Neuron (in vitro differentiated cells): ENCODE results near the gene SH3RF1.

Experiments
- H2AFZ ChIP-seq: one replicate; pipeline ENCODE4 v1.6.1; 2013; ENCODE audit warnings: low read depth, mild to moderate bottlenecking, inconsistent platforms, low read length, moderate library complexity
- H3K27me3 ChIP-seq: one replicate; pipeline ENCODE4 v1.6.1; 2013; ENCODE audit warnings: low read length; ENCODE audit not compliant: insufficient read depth
- H3K36me3 ChIP-seq: one replicate; pipeline ENCODE4 v1.6.1; 2013; ENCODE audit warnings: low read length; ENCODE audit not compliant: insufficient read depth
- H3K4me1 ChIP-seq: one replicate; pipeline ENCODE4 v1.6.1; 2013; ENCODE audit warnings: low read length; ENCODE audit not compliant: insufficient read depth
- H3K4me3 ChIP-seq: 2 replicates; pipeline ENCODE4 v1.5.1; 2013; ENCODE audit warnings: mild to moderate bottlenecking, low read length, moderate library complexity
- H3K9me3 ChIP-seq: one replicate; pipeline ENCODE4 v1.6.1; 2013; ENCODE audit warnings: low read length

Gene SH3RF1

GRCh38 chr4:169098969-169099690 is 171.6 kb downstream of the SH3RF1 start:
- H3K9me3 ChIP-seq = peaks cover 2% of the 10 kb centered on the region
- peaks cover 39% of the 10 kb centered on the region for H3K36me3 ChIP-seq
- peaks cover 7% of the 10 kb centered on the region for H3K4me1 ChIP-seq
- no peak overlapping the region for H2AFZ ChIP-seq
- no peak overlapping the region for H3K4me3 ChIP-seq
- no peaks in the 10 kb centered on the region for H3K27me3 ChIP-seq

- no peak overlapping the region for H2AFZ ChIP-seq
- H3K27me3 ChIP-seq = no peaks in the 10 kb centered on the region
- no peak overlapping the region for H3K4me3 ChIP-seq
- H3K4me1 ChIP-seq = peaks cover 4% of the 10 kb centered on the region
- H3K36me3 ChIP-seq = peaks cover 39% of the 10 kb centered on the region
- H3K9me3 ChIP-seq = peaks cover 2% of the 10 kb centered on the region
Observed at GRCh38 chr4:169098532-169098931, 172.2 kb downstream of the SH3RF1 start.

GRCh38 chr4:169098054-169098497 is 172.7 kb downstream of the SH3RF1 start:
- Histone ChIP-seq H3K9me3 (peaks cover 2% of the 10 kb centered on the region), H3K4me3 (no peak overlapping the region), H3K36me3 (peaks cover 39% of the 10 kb centered on the region), H2AFZ (no peak overlapping the region), H3K27me3 (no peaks in the 10 kb centered on the region), H3K4me1 (peaks cover 4% of the 10 kb centered on the region)

DNA sequence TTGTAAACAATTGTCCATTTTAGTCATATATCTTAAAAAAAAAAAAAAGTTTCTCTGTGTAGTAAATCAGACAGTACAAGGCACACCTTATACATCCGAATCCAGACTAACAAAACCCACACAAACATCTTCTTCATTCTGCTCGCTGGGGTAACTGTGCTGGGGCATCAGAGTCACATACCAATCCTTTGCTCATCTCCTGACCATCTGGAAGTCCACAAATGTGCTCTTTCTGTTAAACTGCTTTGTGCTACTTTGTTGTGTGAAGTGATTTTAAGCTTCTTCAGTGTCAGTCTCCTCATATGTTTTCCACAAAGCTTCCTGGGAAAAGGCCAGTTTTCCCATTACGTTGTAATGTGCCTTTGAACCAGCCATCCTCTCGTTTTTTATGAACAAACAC is 174.5 kb downstream of the SH3RF1 start:
- Histone ChIP-seq H3K4me3 (no peak overlapping the region), H2AFZ (no peak overlapping the region), H3K36me3 (peaks cover 39% of the 10 kb centered on the region), H3K27me3 (no peaks in the 10 kb centered on the region), H3K9me3 (peaks cover 5% of the 10 kb centered on the region), H3K4me1 (no peaks in the 10 kb centered on the region)

GRCh38 chr4:169094656-169095231 is 176.0 kb downstream of the SH3RF1 start:
- Histone ChIP-seq H2AFZ (no peak overlapping the region), H3K36me3 (peaks cover 39% of the 10 kb centered on the region), H3K27me3 (no peaks in the 10 kb centered on the region), H3K4me3 (no peak overlapping the region), H3K4me1 (no peaks in the 10 kb centered on the region), H3K9me3 (peaks cover 11% of the 10 kb centered on the region)

DNA sequence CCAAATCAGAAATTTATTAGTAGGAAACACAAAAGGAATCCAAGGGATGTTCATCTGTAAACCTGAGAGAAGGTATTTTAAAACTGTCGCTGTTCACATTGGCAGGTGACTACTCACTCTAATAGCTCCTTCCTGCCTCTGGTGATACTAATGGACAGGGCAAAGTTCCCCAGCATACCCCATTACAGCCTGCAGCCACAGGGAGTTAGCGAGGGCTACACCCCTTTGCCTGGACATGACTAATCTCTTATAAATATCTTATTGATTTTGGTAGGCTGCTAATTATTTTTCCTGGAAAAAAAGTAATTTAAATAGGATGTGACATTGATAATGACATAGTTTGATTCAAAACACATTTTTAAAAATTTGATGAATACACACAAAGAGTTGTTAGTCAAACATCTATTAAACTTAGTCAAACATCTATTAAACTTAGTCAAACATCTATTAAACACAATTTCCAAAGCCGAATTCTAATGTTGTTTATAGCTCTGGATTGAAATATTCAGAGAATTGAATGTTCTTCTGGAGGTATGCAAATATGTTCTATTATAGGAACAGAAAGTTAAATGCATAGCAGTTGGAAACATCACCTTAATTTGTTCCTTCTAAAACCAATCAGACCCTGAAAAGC is 177.8 kb downstream of the SH3RF1 start:
- no peaks in the 10 kb centered on the region for H3K27me3 ChIP-seq
- H3K9me3 ChIP-seq = peaks cover 11% of the 10 kb centered on the region
- peaks cover 28% of the 10 kb centered on the region for H3K36me3 ChIP-seq
- H3K4me3 ChIP-seq = no peak overlapping the region
- H3K4me1 ChIP-seq = no peaks in the 10 kb centered on the region
- no peak overlapping the region for H2AFZ ChIP-seq

DNA sequence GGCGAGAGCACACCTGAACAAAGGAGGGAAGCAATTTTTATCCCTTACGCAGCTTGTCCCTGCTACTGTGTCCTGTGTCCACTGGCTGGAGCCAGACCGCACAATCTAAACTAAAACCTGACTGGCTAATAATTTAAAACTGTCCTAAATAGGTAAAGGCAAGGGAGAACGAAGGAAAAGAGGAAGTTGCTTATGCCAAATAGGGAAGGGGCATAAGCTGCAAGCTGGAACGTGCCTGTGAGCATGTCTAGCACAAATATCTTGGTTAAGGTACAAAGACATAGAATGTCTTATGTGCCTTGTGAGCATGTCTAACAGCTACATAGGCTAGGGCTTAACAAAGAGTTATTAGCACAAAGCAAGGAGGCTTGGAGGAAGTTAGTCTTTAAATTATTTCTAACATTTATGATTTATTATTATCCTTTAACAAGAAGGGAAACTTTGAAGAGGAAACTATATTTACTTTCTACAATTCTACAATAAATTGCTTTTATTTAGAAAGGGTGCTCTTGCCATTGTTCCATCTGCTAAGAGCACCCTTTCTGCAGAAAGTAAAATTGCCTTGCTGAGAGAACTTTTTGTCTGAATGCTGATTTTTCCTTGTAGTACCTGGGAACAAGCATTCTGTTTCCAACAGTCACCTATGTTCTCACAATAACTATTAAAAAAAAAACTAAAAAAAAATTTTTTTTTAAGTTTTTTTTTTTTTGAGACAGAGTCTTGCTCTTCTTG is 180.1 kb downstream of the SH3RF1 start:
- H3K36me3 ChIP-seq = peaks cover 9% of the 10 kb centered on the region

DNA sequence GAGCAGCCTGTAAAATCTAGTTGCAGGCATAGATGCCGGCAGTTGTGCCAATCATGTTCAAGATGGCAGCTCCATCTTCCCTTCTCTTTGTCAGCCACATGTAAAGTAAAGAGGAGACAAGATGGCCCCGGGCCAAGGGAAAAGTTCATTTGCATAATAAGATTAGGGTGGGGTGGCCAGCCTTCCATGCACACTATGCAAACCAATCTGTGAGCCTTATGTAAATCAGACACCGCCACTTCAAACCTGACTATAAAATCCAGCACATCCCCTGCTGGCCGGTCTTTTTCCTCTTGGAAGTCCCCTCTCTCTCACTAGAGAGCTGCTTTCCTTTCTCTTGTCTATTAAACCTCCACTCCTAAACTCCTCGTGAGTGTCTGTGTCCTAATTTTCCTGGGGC is 181.8 kb downstream of the SH3RF1 start:
- no peak overlapping the region for H2AFZ ChIP-seq

More for the DNA sequence above, 180.1 kb downstream of the SH3RF1 start:
- H3K27me3 ChIP-seq = no peaks in the 10 kb centered on the region
- H3K4me3 ChIP-seq = no peak overlapping the region
- no peak overlapping the region for H2AFZ ChIP-seq
- no peaks in the 10 kb centered on the region for H3K4me1 ChIP-seq
- peaks cover 9% of the 10 kb centered on the region for H3K9me3 ChIP-seq

GRCh38 chr4:169084954-169085353 is 185.8 kb downstream of the SH3RF1 start:
- Histone ChIP-seq H3K4me1 (no peaks in the 10 kb centered on the region), H3K4me3 (no peak overlapping the region), H2AFZ (no peak overlapping the region), H3K27me3 (no peaks in the 10 kb centered on the region), H3K36me3 (no peaks in the 10 kb centered on the region), H3K9me3 (no peaks in the 10 kb centered on the region)

More for the DNA sequence above, 181.8 kb downstream of the SH3RF1 start:
- no peaks in the 10 kb centered on the region for H3K36me3 ChIP-seq
- no peaks in the 10 kb centered on the region for H3K27me3 ChIP-seq
- H3K4me1 ChIP-seq = no peaks in the 10 kb centered on the region
- no peak overlapping the region for H3K4me3 ChIP-seq
- H3K9me3 ChIP-seq = peaks cover 9% of the 10 kb centered on the region

GRCh38 chr4:169080981-169081380 is 189.8 kb downstream of the SH3RF1 start:
- Histone ChIP-seq H3K4me3 (no peak overlapping the region), H3K36me3 (no peaks in the 10 kb centered on the region), H2AFZ (no peak overlapping the region), H3K4me1 (no peaks in the 10 kb centered on the region), H3K27me3 (no peaks in the 10 kb centered on the region), H3K9me3 (no peaks in the 10 kb centered on the region)

DNA sequence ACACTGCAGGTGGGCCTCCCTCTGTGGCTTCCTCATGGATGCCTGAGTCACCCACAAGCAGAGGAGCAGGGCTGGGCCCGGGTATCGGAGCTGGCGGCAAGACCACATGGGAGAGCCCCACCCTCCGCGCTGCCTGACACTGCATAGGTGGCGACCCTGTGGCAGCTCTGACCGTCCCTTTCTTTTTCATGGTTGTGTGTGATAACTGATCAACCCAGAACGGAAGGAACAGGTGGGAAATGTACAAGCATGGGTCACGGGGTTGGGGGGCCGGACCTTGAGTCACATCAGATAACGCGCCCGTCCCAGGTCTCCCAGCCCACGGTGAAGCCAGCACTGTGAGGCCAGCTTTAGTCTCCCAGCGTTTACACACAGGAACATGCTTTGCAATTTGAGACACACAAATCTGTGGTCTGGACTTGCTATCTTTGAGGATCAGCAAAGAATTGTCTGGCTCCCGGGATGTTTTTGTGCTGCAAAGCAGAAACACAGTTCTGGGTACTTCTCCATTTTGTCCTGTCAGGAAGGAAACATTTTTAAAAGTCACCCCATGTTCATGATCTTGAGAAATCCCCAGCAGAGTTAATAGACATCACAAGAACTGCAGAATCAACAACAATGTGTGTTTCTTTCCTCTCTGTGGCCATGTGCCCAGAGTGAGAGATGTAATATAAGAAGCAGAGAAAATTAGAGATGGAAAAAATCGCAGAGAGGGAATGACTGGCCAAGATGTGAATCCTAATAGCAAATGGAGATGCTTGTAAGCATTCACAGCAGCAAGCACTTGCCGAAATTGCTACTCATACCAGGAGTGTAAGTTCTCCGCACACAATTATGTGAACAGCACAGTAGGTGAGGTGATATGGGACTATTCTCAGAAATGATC is 190.6 kb downstream of the SH3RF1 start:
- no peak overlapping the region for H3K4me3 ChIP-seq
- H3K9me3 ChIP-seq = no peaks in the 10 kb centered on the region
- no peaks in the 10 kb centered on the region for H3K27me3 ChIP-seq
- H3K4me1 ChIP-seq = no peaks in the 10 kb centered on the region
- H3K36me3 ChIP-seq = no peaks in the 10 kb centered on the region
- H2AFZ ChIP-seq = no peak overlapping the region

- Histone ChIP-seq H3K4me3 (no peak overlapping the region), H3K9me3 (no peaks in the 10 kb centered on the region), H3K27me3 (no peaks in the 10 kb centered on the region), H3K4me1 (peaks cover 6% of the 10 kb centered on the region), H3K36me3 (no peaks in the 10 kb centered on the region), H2AFZ (no peak overlapping the region)
Observed at GRCh38 chr4:169074117-169074516, 196.6 kb downstream of the SH3RF1 start.
